ENCODE measurements around the gene DCLRE1C. TPM values are rescaled to one million over a fixed set of nuclear protein-coding genes. Genes with fewer than 3 reads are reported as not detected.

The DCLRE1C gene
- total and polyA plus RNA-seq, 2 experiments from 2014 or later, result 7.8 to 8.0 TPM

DNA sequence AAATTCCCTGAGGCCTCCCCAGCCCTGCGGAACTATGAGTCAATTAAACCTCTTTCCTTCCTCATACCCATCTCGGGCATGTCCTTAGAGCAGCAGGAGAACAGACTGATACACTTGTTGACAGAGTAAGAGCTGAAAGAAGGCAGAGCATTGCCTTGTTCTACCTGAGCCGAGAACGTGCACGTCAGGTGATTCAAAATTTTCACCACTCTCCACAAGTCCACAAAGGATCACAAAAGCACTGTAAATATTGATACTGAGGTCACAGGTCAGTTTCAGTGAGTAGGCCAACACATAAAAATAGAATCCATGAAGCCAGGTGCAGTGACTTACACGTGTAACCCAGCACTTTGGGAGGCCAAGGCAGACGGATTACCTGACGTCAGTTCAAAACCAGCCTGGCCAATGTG is 27.8 kb downstream of the DCLRE1C start:
- Histone ChIP-seq H3K9me3 (ENCODE audit: low read depth) (no peaks in the 10 kb centered on the region), H3K27ac (peak overlapping the region; percentile 87), H4K20me1 (ENCODE audit: insufficient read depth, poor library complexity, severe bottlenecking) (no peaks in the 10 kb centered on the region), H3K4me2 (no peak overlapping the region), H2AFZ (no peak overlapping the region), H3K36me3 (replicated peaks; ENCODE audit: insufficient read depth, low read depth) (peaks cover 4% of the 10 kb centered on the region), H3K4me3 (no peak overlapping the region), H3K4me1 (ENCODE audit: insufficient read depth) (peaks cover 7% of the 10 kb centered on the region), H3K9me2 (replicated peaks; ENCODE audit: insufficient read depth) (no peaks in the 10 kb centered on the region), H3K79me2 (no peaks in the 10 kb centered on the region), H3K27me3 (no peaks in the 10 kb centered on the region)
- peak; percentile 71 for DNase-seq (ENCODE audit: low spot score)
- TF ChIP-seq EZH2phosphoT487 (IDR thresholded peaks at IDR 0.05; ENCODE audit: low read depth, severe bottlenecking, unreplicated experiment) (no peak), EZH2 (IDR thresholded peaks at IDR 0.05; ENCODE audit: borderline replicate concordance) (no peak)
- TF ChIP-seq, protein P1, sequence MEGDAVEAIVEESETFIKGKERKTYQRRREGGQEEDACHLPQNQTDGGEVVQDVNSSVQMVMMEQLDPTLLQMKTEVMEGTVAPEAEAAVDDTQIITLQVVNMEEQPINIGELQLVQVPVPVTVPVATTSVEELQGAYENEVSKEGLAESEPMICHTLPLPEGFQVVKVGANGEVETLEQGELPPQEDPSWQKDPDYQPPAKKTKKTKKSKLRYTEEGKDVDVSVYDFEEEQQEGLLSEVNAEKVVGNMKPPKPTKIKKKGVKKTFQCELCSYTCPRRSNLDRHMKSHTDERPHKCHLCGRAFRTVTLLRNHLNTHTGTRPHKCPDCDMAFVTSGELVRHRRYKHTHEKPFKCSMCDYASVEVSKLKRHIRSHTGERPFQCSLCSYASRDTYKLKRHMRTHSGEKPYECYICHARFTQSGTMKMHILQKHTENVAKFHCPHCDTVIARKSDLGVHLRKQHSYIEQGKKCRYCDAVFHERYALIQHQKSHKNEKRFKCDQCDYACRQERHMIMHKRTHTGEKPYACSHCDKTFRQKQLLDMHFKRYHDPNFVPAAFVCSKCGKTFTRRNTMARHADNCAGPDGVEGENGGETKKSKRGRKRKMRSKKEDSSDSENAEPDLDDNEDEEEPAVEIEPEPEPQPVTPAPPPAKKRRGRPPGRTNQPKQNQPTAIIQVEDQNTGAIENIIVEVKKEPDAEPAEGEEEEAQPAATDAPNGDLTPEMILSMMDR (IDR thresholded peaks at IDR 0.05; ENCODE audit: poor library complexity), result no peak
- WGBS (ENCODE audit: low lambda C conversion rate, missing lambda C conversion rate), result 73% methylated on average over 8 of the region's 8 CpGs

DNA sequence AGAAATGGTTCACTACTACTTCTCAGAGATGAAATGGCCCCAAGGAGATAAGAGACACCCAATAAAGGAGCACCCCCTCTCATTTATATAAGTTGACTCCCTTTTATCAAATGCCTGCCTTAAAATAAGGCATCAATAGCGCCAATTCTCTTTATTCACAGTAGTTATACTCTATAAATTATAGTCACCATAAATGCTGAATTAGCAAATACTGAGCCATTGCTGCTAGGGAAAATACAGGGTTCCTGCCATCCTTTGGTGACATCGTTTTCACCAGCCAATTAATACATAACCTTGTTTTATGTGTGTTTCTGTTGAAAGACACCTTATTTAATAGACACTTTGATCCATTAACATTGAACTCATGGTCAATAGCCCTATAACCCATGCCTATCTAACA is 28.6 kb downstream of the DCLRE1C start:
- Histone ChIP-seq H3K4me3 (no peak overlapping the region), H3K4me2 (no peak overlapping the region), H3K36me3 (replicated peaks; ENCODE audit: insufficient read depth, low read depth) (peaks cover 4% of the 10 kb centered on the region), H3K9me2 (replicated peaks; ENCODE audit: insufficient read depth) (no peaks in the 10 kb centered on the region), H3K79me2 (no peaks in the 10 kb centered on the region), H3K27ac (peak overlapping the region; percentile 87), H3K27me3 (no peaks in the 10 kb centered on the region), H4K20me1 (ENCODE audit: insufficient read depth, poor library complexity, severe bottlenecking) (no peaks in the 10 kb centered on the region), H3K4me1 (ENCODE audit: insufficient read depth) (peaks cover 7% of the 10 kb centered on the region), H2AFZ (no peak overlapping the region), H3K9me3 (ENCODE audit: low read depth) (no peaks in the 10 kb centered on the region)
- 96% methylated on average over 2 of the region's 2 CpGs for WGBS (ENCODE audit: low lambda C conversion rate, missing lambda C conversion rate)
- no peak for DNase-seq (ENCODE audit: low spot score)
- TF ChIP-seq, protein P1 (IDR thresholded peaks at IDR 0.05; ENCODE audit: poor library complexity), result no peak
- no peak for TF ChIP-seq EZH2 (IDR thresholded peaks at IDR 0.05; ENCODE audit: borderline replicate concordance)
- TF ChIP-seq EZH2phosphoT487 (IDR thresholded peaks at IDR 0.05; ENCODE audit: low read depth, severe bottlenecking, unreplicated experiment), result no peak

GRCh38 chr10:14924013-14924412 is 29.9 kb downstream of the DCLRE1C start:
- Histone ChIP-seq H3K4me1 (ENCODE audit: insufficient read depth) (peaks cover 7% of the 10 kb centered on the region), H3K4me2 (no peak overlapping the region), H3K79me2 (no peaks in the 10 kb centered on the region), H3K27me3 (no peaks in the 10 kb centered on the region), H4K20me1 (ENCODE audit: insufficient read depth, poor library complexity, severe bottlenecking) (no peaks in the 10 kb centered on the region), H3K36me3 (replicated peaks; ENCODE audit: insufficient read depth, low read depth) (peaks cover 4% of the 10 kb centered on the region), H3K9me2 (replicated peaks; ENCODE audit: insufficient read depth) (no peaks in the 10 kb centered on the region), H3K4me3 (no peak overlapping the region), H2AFZ (no peak overlapping the region), H3K27ac (no peak overlapping the region), H3K9me3 (ENCODE audit: low read depth) (no peaks in the 10 kb centered on the region)
- no peak for DNase-seq (ENCODE audit: low spot score)
- 99% methylated on average over 7 of the region's 7 CpGs for WGBS (ENCODE audit: low lambda C conversion rate, missing lambda C conversion rate)
- TF ChIP-seq, protein P1 (IDR thresholded peaks at IDR 0.05; ENCODE audit: poor library complexity), result no peak

DNA sequence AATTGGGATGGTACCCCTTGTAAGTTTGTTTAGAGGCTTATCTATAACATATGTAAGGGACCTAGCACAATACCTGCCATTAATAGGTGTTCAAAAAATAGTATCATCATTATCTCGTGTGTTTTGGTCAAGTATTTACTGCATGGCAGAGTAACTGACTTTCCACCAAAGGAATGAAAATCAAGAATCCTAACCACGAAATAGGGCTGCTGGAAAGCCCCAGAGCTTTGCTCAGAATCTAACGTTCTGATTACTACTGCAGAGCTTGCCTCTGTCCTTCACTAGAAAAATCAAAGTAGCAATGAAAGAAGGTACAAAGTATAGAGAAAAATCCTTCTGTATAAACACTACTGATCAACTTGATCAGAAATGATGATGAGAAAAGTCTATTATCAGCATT is 34.9 kb downstream of the DCLRE1C start:
- Histone ChIP-seq H3K79me2 (no peaks in the 10 kb centered on the region), H3K4me3 (no peak overlapping the region), H4K20me1 (ENCODE audit: insufficient read depth, poor library complexity, severe bottlenecking) (no peaks in the 10 kb centered on the region), H3K36me3 (replicated peaks; ENCODE audit: insufficient read depth, low read depth) (peaks cover 4% of the 10 kb centered on the region), H3K9me3 (ENCODE audit: low read depth) (no peaks in the 10 kb centered on the region), H3K27me3 (no peaks in the 10 kb centered on the region), H3K27ac (no peak overlapping the region), H3K9me2 (replicated peaks; ENCODE audit: insufficient read depth) (no peaks in the 10 kb centered on the region), H3K4me1 (ENCODE audit: insufficient read depth) (no peaks in the 10 kb centered on the region), H2AFZ (no peak overlapping the region), H3K4me2 (no peak overlapping the region)
- DNase-seq (ENCODE audit: low spot score), result no peak
- TF ChIP-seq EZH2 (IDR thresholded peaks at IDR 0.05; ENCODE audit: borderline replicate concordance), result no peak
- TF ChIP-seq, protein P1 (IDR thresholded peaks at IDR 0.05; ENCODE audit: poor library complexity), result no peak
- TF ChIP-seq EZH2phosphoT487 (IDR thresholded peaks at IDR 0.05; ENCODE audit: low read depth, severe bottlenecking, unreplicated experiment), result no peak
- WGBS (ENCODE audit: low lambda C conversion rate, missing lambda C conversion rate), result 96% methylated on average over 3 of the region's 3 CpGs
